HepG2 (cell line): ENCODE data around the gene NKAIN2. TPM values are rescaled to one million over a fixed set of nuclear protein-coding genes. Genes with fewer than 3 reads are reported as not detected.
A peak's percentile ranks its signal among the peaks of the same experiment; 100 is the strongest.

Experiments
- ATAC-seq: fragments of 200-7000 bp; cut with Tn5 transposase; 3 replicates; pipeline ENCODE4 v1.9.1; 2020; ENCODE audit warnings: mild to moderate bottlenecking, moderate library complexity
- BruUV-seq: library from RNA; stranded (reverse); fragments of 400-500 nt; replicated peaks from 2 replicates; lab custom pipeline; 2021; lab: Mats Ljungman, UMichigan
- CTCF ChIA-PET: fragments of 300-600 bp; formaldehyde crosslinking; extraction: SDS; loops from one replicate; lab custom pipeline; 2021; ENCODE audit warnings: low total read pairs, inconsistent platforms, low intra/inter-chr PET ratio; lab: Yijun Ruan, JAX
- POLR2A ChIA-PET: fragments of 350-600 bp; sonication (Branson Sonifier 250); formaldehyde crosslinking; loops from one replicate; lab custom pipeline; 2020; ENCODE audit warnings: antibody characterized with exemption, inconsistent platforms; lab: Yijun Ruan, JAX
- DNase-seq: peaks from one replicate; pipeline ENCODE4 v3.0.0-alpha.2; 2015; ENCODE audit warnings: low spot score
- FAIRE-seq: peaks from 3 replicates; lab custom pipeline; 2011; peaks lifted over from hg19 to GRCh38; lab: Jason Lieb, UNC
- H2AFZ ChIP-seq: one replicate; pipeline ENCODE4 v1.6.1; 2011; ENCODE audit warnings: low read length, inconsistent platforms
- H3K27ac ChIP-seq: fragments of 300-600 bp; 3 replicates; pipeline ENCODE4 v1.8.0; 2011; ENCODE audit warnings: mixed run types, mild to moderate bottlenecking, mixed read lengths, low read length, inconsistent platforms; ENCODE audit not compliant: insufficient read depth; ENCODE audit errors: extremely low read length
- H3K27me3 ChIP-seq, 2 experiments: fragments of 200-600 bp in 1 of 2; 2 replicates in 1 of 2; 3 replicates in 1 of 2; pipeline versions ENCODE4 v1.6.0 to v1.8.0; 2011; ENCODE audit warnings: low read length in 2 of 2, mild to moderate bottlenecking in 2 of 2, moderate library complexity in 2 of 2, inconsistent platforms in 1 of 2; ENCODE audit not compliant: insufficient read depth in 2 of 2, control insufficient read depth in 1 of 2
- H3K36me3 ChIP-seq, 2 experiments: fragments of 200-600 bp in 1 of 2; replicated peaks in 1 of 2; 2 replicates in 1 of 2; 3 replicates in 1 of 2; pipeline versions ENCODE4 v1.5.1 to v1.8.0; 2011; ENCODE audit warnings: low read length in 2 of 2, inconsistent platforms in 1 of 2; ENCODE audit not compliant: insufficient read depth in 2 of 2, control insufficient read depth in 1 of 2
- H3K4me1 ChIP-seq: 2 replicates; pipeline ENCODE4 v1.5.1; 2012; ENCODE audit warnings: low read length, inconsistent platforms; ENCODE audit not compliant: insufficient read depth
- H3K4me2 ChIP-seq: 2 replicates; pipeline ENCODE4 v1.6.0; 2011; ENCODE audit warnings: low read depth, low read length, inconsistent platforms
- H3K4me3 ChIP-seq, 3 experiments: fragments of 200-600 bp in 1 of 3; sonication (generic), shearing (Covaris generic) in 1 of 3; replicated peaks in 1 of 3; 2 replicates each; pipeline ENCODE4 v1.5.1; 2011 to 2016; ENCODE audit warnings: low read length in 3 of 3, inconsistent platforms in 2 of 3, low read depth in 2 of 3, mild to moderate bottlenecking in 2 of 3, control low read depth in 1 of 3, mixed read lengths in 1 of 3; ENCODE audit not compliant: insufficient read depth in 1 of 3
- H3K79me2 ChIP-seq: one replicate; pipeline ENCODE4 v1.6.1; 2011; ENCODE audit warnings: low read length, inconsistent platforms; ENCODE audit not compliant: insufficient read depth
- H3K9ac ChIP-seq: 2 replicates; pipeline ENCODE4 v1.6.0; 2011; ENCODE audit warnings: mild to moderate bottlenecking, low read depth, low read length, inconsistent platforms; ENCODE audit not compliant: insufficient read depth
- H3K9me3 ChIP-seq: 2 replicates; pipeline ENCODE4 v1.5.1; 2012; ENCODE audit warnings: mild to moderate bottlenecking, low read length
- H4K20me1 ChIP-seq: 2 replicates; pipeline ENCODE4 v1.6.0; 2011; ENCODE audit warnings: inconsistent platforms, mild to moderate bottlenecking, low read length, moderate library complexity; ENCODE audit not compliant: insufficient read depth
- ATAD3A ChIP-seq: sonication (generic); formaldehyde crosslinking; IDR thresholded peaks from 2 replicates; pipeline ENCODE4 v1.4.0; 2020; ENCODE audit warnings: missing genetic modification reagents
- CEBPB ChIP-seq: IDR thresholded peaks from 2 replicates; pipeline ENCODE4 v1.6.1; 2011; ENCODE audit warnings: low read depth, low read length, improper control_type of control experiment, borderline replicate concordance
- DR1 ChIP-seq: sonication (generic); formaldehyde crosslinking; IDR thresholded peaks from 2 replicates; pipeline ENCODE4 v1.8.0; 2021; ENCODE audit warnings: mild to moderate bottlenecking, missing genetic modification reagents, inconsistent platforms
- EZH2 ChIP-seq: conservative IDR thresholded peaks from 2 replicates; pipeline ENCODE4 v1.6.1; 2012; ENCODE audit warnings: mild to moderate bottlenecking, low read depth, low read length, moderate library complexity
- FOXK1 ChIP-seq: sonication (generic); formaldehyde crosslinking; IDR thresholded peaks from 2 replicates; pipeline ENCODE4 v1.4.0; 2020; ENCODE audit warnings: low read depth, missing genetic modification reagents, borderline replicate concordance
- HNRNPLL ChIP-seq: fragments of 200-400 bp; formaldehyde crosslinking; IDR thresholded peaks from 2 replicates; pipeline ENCODE4 v1.6.1; 2017; ENCODE audit warnings: mild to moderate bottlenecking, low read depth, low read length; ENCODE audit not compliant: poor library complexity, severe bottlenecking
- KLF16 ChIP-seq, 2 experiments: sonication (generic) in 1 of 2; formaldehyde crosslinking in 1 of 2; IDR thresholded peaks; 2 replicates each; pipeline versions ENCODE4 v1.6.1 to v1.8.0; 2016 to 2023; ENCODE audit warnings: missing genetic modification reagents in 2 of 2, missing compliant biosample characterization in 1 of 2
- NFYB ChIP-seq: sonication (generic); formaldehyde crosslinking; IDR thresholded peaks from 2 replicates; pipeline ENCODE4 v1.4.0; 2020; ENCODE audit warnings: missing genetic modification reagents
- SALL1 ChIP-seq: sonication (generic); formaldehyde crosslinking; IDR thresholded peaks from 2 replicates; pipeline ENCODE4 v1.8.0; 2022; ENCODE audit warnings: mild to moderate bottlenecking, missing genetic modification reagents
- TGIF2 ChIP-seq: IDR thresholded peaks from 2 replicates; pipeline ENCODE4 v1.6.1; 2016; ENCODE audit warnings: control low read depth, missing compliant biosample characterization
- XRCC5 ChIP-seq: fragments of 200-400 bp; formaldehyde crosslinking; optimal IDR thresholded peaks from 2 replicates; pipeline ENCODE3; 2017; ENCODE audit warnings: mild to moderate bottlenecking, low read length
- ZBTB7A ChIP-seq: sonication (generic); formaldehyde crosslinking; IDR thresholded peaks from 2 replicates; pipeline ENCODE4 v1.8.0; 2022; ENCODE audit warnings: mild to moderate bottlenecking, missing genetic modification reagents
- ZIK1 ChIP-seq: sonication (generic); formaldehyde crosslinking; IDR thresholded peaks from 2 replicates; pipeline ENCODE4 v1.5.0; 2020; ENCODE audit warnings: mild to moderate bottlenecking, low read depth, missing genetic modification reagents, borderline replicate concordance
- ZNF20 ChIP-seq: sonication (generic); formaldehyde crosslinking; IDR thresholded peaks from 2 replicates; pipeline ENCODE4 v1.4.0; 2020; ENCODE audit warnings: mild to moderate bottlenecking, moderate library complexity, missing genetic modification reagents
- ZNF768 ChIP-seq: sonication (generic); formaldehyde crosslinking; IDR thresholded peaks from 2 replicates; pipeline ENCODE4 v1.4.0; 2020; ENCODE audit warnings: missing genetic modification reagents
- ZNF841 ChIP-seq: sonication (generic); formaldehyde crosslinking; IDR thresholded peaks from 2 replicates; pipeline ENCODE4 v1.8.1; 2023; ENCODE audit warnings: missing genetic modification reagents, borderline replicate concordance
- WGBS: methylation state at CpG from one replicate; pipeline ENCODE4 v1.1.6; 2017; ENCODE audit warnings: low lambda C conversion rate; 5-methylcytosine and 5-hydroxymethylcytosine counted together
- in situ Hi-C: cut with HindIII; loops from 2 replicates; pipeline ENCODE4 v1.10.0; 2017; ENCODE audit warnings: low pct_unique_long_range_greater_than_20kb; ENCODE audit not compliant: extremely low pct_ligation_motif_present
- intact Hi-C: fragments of 100-400 bp; cut with micrococcal nuclease; formaldehyde crosslinking; loops from one replicate; pipeline ENCODE4 v1.10.0; 2022; ENCODE audit not compliant: unreplicated experiment
- polyA plus RNA-seq, 8 experiments: library from polyadenylated mRNA; depleted of rRNA in 3 of 8; stranded (reverse) in 7 of 8; unstranded in 1 of 8; fragments of >200 nt; fragmentation: Illumina TruSeq in 4 of 8; extraction: Trizol in 4 of 8; gene quantifications; 2 replicates each; pipeline versions ENCODE4 v1.2.1 to v1.2.3, GENCODE V29; 2011 to 2016; ENCODE audit warnings: low read depth in 4 of 8, missing spikeins in 1 of 8, mixed read lengths in 1 of 8; ENCODE audit not compliant: insufficient read depth in 1 of 8
- total RNA-seq, 5 experiments: library from RNA; depleted of rRNA; stranded (reverse); fragments of >200 nt; fragmentation: Illumina TruSeq; extraction: Trizol; gene quantifications; 2 replicates each; pipeline ENCODE4 v1.2.3, GENCODE V29; 2016; ENCODE audit warnings: low read depth in 1 of 5
- TF ChIP-seq, protein P1 (sequence below): fragments of 450-650 bp; IDR thresholded peaks from 2 replicates; pipeline ENCODE4 v1.6.1; 2016
- TF ChIP-seq, protein P2 (sequence below): sonication (generic); formaldehyde crosslinking; IDR thresholded peaks from 2 replicates; pipeline ENCODE4 v1.5.0; 2020; ENCODE audit warnings: missing genetic modification reagents, mild to moderate bottlenecking, borderline replicate concordance
- TF ChIP-seq, protein P3 (sequence below): sonication (generic); formaldehyde crosslinking; IDR thresholded peaks from 2 replicates; pipeline ENCODE4 v1.4.0; 2020; ENCODE audit warnings: low read depth, mild to moderate bottlenecking, missing genetic modification reagents

NKAIN2 gene
- total and polyA plus RNA-seq, 2 of the 13 experiments (the other 11 are each of a cell fraction or from before 2014, with no cell fraction given), result not detected

DNA sequence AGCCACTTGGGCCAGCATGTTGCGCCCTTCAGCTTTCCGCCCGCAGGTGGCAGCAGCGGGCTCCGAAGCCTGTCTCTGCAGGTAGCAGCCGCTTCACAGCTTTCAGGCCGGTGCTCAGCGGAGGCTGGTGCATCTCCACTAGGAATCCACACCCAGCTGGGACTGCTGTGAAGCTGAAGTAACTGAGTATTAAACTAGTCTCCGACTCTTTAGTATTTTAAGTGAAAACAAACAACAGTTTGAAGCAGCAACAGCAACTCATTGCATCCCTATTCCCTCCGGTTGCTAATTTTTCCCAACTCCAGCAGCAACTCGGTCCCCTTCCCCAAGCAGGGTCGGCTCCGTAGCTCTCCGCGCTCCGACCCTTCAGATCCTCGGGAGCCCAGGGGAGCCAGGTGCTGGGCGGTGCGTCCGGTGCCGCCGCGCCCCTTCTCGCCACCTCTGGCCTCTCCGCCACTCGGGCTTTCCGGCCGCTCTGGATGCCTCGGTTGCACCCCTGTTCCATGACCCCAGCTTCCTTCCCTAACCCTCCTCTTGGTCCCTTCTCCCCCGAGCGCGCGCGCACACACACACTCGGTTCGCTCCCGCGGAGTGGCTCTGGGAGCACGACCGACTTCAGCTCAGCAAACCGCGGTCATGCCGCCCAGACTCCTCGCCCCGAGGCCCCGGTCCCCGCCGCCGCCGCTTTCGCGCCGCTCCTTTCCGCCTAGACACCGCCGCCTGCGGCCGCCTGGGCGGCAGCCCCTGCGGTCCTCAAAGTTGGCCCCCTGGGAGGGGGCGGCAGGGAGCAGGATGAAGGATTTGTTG is 765 bp upstream of the NKAIN2 start (continued):
- TF ChIP-seq DR1 (CRISPR knock-in tag) (no peak), ZNF20 (CRISPR knock-in tag) (no peak), ZNF768 (0 out of 2 replicates have a peak, but pooled peaks have one; percentile 48), KLF16 (CRISPR knock-in tag; IDR thresholded peaks at IDR 0.05) (0 out of 4 replicates have a peak, but pooled peaks of 1 of the 2 experiments have one; percentile 44), ZIK1 (0 out of 2 replicates have a peak, but pooled peaks have one; percentile 37), HNRNPLL (peak; percentile 26), CEBPB (no peak), SALL1 (CRISPR knock-in tag) (peak; percentile 37; the same call in 1 of the 2 replicates), ZBTB7A (CRISPR knock-in tag) (no peak), XRCC5 (peak; percentile 87)

DNA sequence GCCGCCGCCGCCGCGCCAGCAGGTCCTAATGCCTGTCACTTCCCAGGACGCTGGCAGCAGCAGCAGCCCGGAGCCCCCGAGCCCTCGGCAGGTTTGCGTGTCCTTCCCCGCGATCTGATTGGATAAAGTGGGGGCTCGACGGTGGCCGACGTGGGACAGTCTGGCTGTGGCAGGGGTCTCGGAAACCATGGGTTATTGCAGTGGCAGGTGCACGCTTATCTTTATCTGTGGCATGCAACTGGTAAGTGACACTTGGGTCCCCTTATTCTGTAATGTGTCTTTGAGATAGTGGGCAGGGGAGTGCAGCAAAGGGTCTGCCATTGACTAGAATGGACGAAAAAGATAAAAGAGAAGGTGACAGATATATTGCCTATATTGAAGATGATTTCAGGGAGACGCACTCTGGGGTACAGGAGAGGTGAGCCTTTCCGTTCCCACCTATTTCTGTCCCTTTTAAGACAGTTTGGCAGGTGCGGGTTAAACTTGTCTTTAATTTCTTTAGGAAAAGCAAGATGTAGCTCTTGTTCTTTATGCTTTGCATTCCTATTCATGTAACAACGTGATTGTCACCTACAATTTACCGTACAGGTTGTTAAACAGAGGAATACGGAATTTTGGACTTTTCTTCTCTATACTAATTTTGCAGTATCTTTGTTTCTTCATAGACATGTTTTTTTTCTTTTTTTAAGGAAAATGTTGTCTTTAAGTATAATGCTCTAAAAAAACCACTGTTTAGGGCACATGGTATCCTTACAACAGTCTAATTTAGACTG is 535 bp downstream of the NKAIN2 start:
- peak overlapping the region in 1 of 3 experiments; percentile 27; a peak in 1 of 6 replicates for H3K4me3 ChIP-seq
- peak overlapping the region; percentile 31 for H3K4me2 ChIP-seq
- ChIA-PET CTCF (no interaction called here), POLR2A (no interaction called here)
- ATAC-seq, result no peak
- WGBS, result 13% methylated on average over 17 of the region's 25 CpGs
- no peaks in the 10 kb centered on the region for H3K36me3 ChIP-seq
- no peak for FAIRE-seq
- H3K4me1 ChIP-seq, result no peaks in the 10 kb centered on the region
- H3K79me2 ChIP-seq, result no peaks in the 10 kb centered on the region
- H3K27ac ChIP-seq, result no peak overlapping the region
- in situ Hi-C loops (loop anchor here (25.0 kb wide), 1 partner anchor 983 kb away; no protein-coding TSS in a partner anchor), intact Hi-C loops (loop anchor here (5.0 kb wide), 1 partner anchor 953 kb away; no protein-coding TSS in a partner anchor)
- BruUV-seq, result no TSS peak
- H2AFZ ChIP-seq, result no peak overlapping the region
- DNase-seq, result no peak
- 0 out of 2 replicates have a peak, but pooled peaks cover 5% of the 10 kb centered on the region for H4K20me1 ChIP-seq
- H3K9ac ChIP-seq, result no peak overlapping the region
- no peaks in the 10 kb centered on the region for H3K9me3 ChIP-seq
- peaks cover 0 to 24% of the 10 kb centered on the region in 2 experiments; a peak in 3 of 5 replicates for H3K27me3 ChIP-seq
- TF ChIP-seq ATAD3A, result no peak
- peak; percentile 96 for TF ChIP-seq EZH2
- TF ChIP-seq, protein P1, sequence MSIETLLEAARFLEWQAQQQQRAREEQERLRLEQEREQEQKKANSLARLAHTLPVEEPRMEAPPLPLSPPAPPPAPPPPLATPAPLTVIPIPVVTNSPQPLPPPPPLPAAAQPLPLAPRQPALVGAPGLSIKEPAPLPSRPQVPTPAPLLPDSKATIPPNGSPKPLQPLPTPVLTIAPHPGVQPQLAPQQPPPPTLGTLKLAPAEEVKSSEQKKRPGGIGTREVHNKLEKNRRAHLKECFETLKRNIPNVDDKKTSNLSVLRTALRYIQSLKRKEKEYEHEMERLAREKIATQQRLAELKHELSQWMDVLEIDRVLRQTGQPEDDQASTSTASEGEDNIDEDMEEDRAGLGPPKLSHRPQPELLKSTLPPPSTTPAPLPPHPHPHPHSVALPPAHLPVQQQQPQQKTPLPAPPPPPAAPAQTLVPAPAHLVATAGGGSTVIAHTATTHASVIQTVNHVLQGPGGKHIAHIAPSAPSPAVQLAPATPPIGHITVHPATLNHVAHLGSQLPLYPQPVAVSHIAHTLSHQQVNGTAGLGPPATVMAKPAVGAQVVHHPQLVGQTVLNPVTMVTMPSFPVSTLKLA, result no peak
- no peak for TF ChIP-seq TGIF2 (CRISPR knock-in tag)
- no peak for TF ChIP-seq FOXK1
- TF ChIP-seq, protein P2, sequence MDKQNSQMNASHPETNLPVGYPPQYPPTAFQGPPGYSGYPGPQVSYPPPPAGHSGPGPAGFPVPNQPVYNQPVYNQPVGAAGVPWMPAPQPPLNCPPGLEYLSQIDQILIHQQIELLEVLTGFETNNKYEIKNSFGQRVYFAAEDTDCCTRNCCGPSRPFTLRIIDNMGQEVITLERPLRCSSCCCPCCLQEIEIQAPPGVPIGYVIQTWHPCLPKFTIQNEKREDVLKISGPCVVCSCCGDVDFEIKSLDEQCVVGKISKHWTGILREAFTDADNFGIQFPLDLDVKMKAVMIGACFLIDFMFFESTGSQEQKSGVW (CRISPR knock-in tag), result no peak
- peak; percentile 33; the same call in 1 of the 2 replicates for TF ChIP-seq NFYB
- TF ChIP-seq, protein P3, sequence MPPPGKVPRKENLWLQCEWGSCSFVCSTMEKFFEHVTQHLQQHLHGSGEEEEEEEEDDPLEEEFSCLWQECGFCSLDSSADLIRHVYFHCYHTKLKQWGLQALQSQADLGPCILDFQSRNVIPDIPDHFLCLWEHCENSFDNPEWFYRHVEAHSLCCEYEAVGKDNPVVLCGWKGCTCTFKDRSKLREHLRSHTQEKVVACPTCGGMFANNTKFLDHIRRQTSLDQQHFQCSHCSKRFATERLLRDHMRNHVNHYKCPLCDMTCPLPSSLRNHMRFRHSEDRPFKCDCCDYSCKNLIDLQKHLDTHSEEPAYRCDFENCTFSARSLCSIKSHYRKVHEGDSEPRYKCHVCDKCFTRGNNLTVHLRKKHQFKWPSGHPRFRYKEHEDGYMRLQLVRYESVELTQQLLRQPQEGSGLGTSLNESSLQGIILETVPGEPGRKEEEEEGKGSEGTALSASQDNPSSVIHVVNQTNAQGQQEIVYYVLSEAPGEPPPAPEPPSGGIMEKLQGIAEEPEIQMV (CRISPR knock-in tag), result no peak
- no peak for TF ChIP-seq ZNF841 (CRISPR knock-in tag)
